HepG2 (cell line): ENCODE measurements around the gene GALNT9. TPM values are rescaled to one million over a fixed set of nuclear protein-coding genes. Genes with fewer than 3 reads are reported as not detected.

ENCODE experiments used
- ATAC-seq: fragments of 200-7000 bp; cut with Tn5 transposase; 3 replicates; pipeline ENCODE4 v1.9.1; 2020; ENCODE audit warnings: mild to moderate bottlenecking, moderate library complexity
- BruUV-seq: library from RNA; stranded (reverse); fragments of 400-500 nt; replicated peaks from 2 replicates; lab custom pipeline; 2021; lab: Mats Ljungman, UMichigan
- CTCF ChIA-PET: fragments of 300-600 bp; formaldehyde crosslinking; extraction: SDS; loops from one replicate; lab custom pipeline; 2021; ENCODE audit warnings: low total read pairs, inconsistent platforms, low intra/inter-chr PET ratio; lab: Yijun Ruan, JAX
- POLR2A ChIA-PET: fragments of 350-600 bp; sonication (Branson Sonifier 250); formaldehyde crosslinking; loops from one replicate; lab custom pipeline; 2020; ENCODE audit warnings: antibody characterized with exemption, inconsistent platforms; lab: Yijun Ruan, JAX
- DNase-seq: peaks from one replicate; pipeline ENCODE4 v3.0.0-alpha.2; 2015; ENCODE audit warnings: low spot score
- FAIRE-seq: peaks from 3 replicates; lab custom pipeline; 2011; peaks lifted over from hg19 to GRCh38; lab: Jason Lieb, UNC
- H2AFZ ChIP-seq: one replicate; pipeline ENCODE4 v1.6.1; 2011; ENCODE audit warnings: low read length, inconsistent platforms
- H3K27ac ChIP-seq: fragments of 300-600 bp; 3 replicates; pipeline ENCODE4 v1.8.0; 2011; ENCODE audit warnings: mixed run types, mild to moderate bottlenecking, mixed read lengths, low read length, inconsistent platforms; ENCODE audit not compliant: insufficient read depth; ENCODE audit errors: extremely low read length
- H3K27me3 ChIP-seq, 2 experiments: fragments of 200-600 bp in 1 of 2; 2 replicates in 1 of 2; 3 replicates in 1 of 2; pipeline versions ENCODE4 v1.6.0 to v1.8.0; 2011; ENCODE audit warnings: low read length in 2 of 2, mild to moderate bottlenecking in 2 of 2, moderate library complexity in 2 of 2, inconsistent platforms in 1 of 2; ENCODE audit not compliant: insufficient read depth in 2 of 2, control insufficient read depth in 1 of 2
- H3K36me3 ChIP-seq, 2 experiments: fragments of 200-600 bp in 1 of 2; replicated peaks in 1 of 2; 2 replicates in 1 of 2; 3 replicates in 1 of 2; pipeline versions ENCODE4 v1.5.1 to v1.8.0; 2011; ENCODE audit warnings: low read length in 2 of 2, inconsistent platforms in 1 of 2; ENCODE audit not compliant: insufficient read depth in 2 of 2, control insufficient read depth in 1 of 2
- H3K4me1 ChIP-seq: 2 replicates; pipeline ENCODE4 v1.5.1; 2012; ENCODE audit warnings: low read length, inconsistent platforms; ENCODE audit not compliant: insufficient read depth
- H3K4me2 ChIP-seq: 2 replicates; pipeline ENCODE4 v1.6.0; 2011; ENCODE audit warnings: low read depth, low read length, inconsistent platforms
- H3K4me3 ChIP-seq, 3 experiments: fragments of 200-600 bp in 1 of 3; sonication (generic), shearing (Covaris generic) in 1 of 3; replicated peaks in 1 of 3; 2 replicates each; pipeline ENCODE4 v1.5.1; 2011 to 2016; ENCODE audit warnings: low read length in 3 of 3, inconsistent platforms in 2 of 3, low read depth in 2 of 3, mild to moderate bottlenecking in 2 of 3, control low read depth in 1 of 3, mixed read lengths in 1 of 3; ENCODE audit not compliant: insufficient read depth in 1 of 3
- H3K79me2 ChIP-seq: one replicate; pipeline ENCODE4 v1.6.1; 2011; ENCODE audit warnings: low read length, inconsistent platforms; ENCODE audit not compliant: insufficient read depth
- H3K9ac ChIP-seq: 2 replicates; pipeline ENCODE4 v1.6.0; 2011; ENCODE audit warnings: mild to moderate bottlenecking, low read depth, low read length, inconsistent platforms; ENCODE audit not compliant: insufficient read depth
- H3K9me3 ChIP-seq: 2 replicates; pipeline ENCODE4 v1.5.1; 2012; ENCODE audit warnings: mild to moderate bottlenecking, low read length
- H4K20me1 ChIP-seq: 2 replicates; pipeline ENCODE4 v1.6.0; 2011; ENCODE audit warnings: inconsistent platforms, mild to moderate bottlenecking, low read length, moderate library complexity; ENCODE audit not compliant: insufficient read depth
- ATAD3A ChIP-seq: sonication (generic); formaldehyde crosslinking; IDR thresholded peaks from 2 replicates; pipeline ENCODE4 v1.4.0; 2020; ENCODE audit warnings: missing genetic modification reagents
- CBX2 ChIP-seq, 2 experiments: fragments of 200-600 bp in 1 of 2; sonication (generic); formaldehyde crosslinking in 1 of 2; IDR thresholded peaks; 2 replicates each; pipeline versions ENCODE4 v1.7.0 to v1.8.1; 2018 to 2022; ENCODE audit warnings: low read depth in 2 of 2, low read length in 1 of 2, mild to moderate bottlenecking in 1 of 2, missing genetic modification reagents in 1 of 2
- NFYC ChIP-seq: IDR thresholded peaks from 2 replicates; pipeline ENCODE4 v1.6.1; 2016; ENCODE audit warnings: missing genetic modification reagents, missing compliant biosample characterization
- NRL ChIP-seq: sonication (generic); formaldehyde crosslinking; IDR thresholded peaks from 2 replicates; pipeline ENCODE4 v1.5.0; 2020; ENCODE audit warnings: missing genetic modification reagents, mild to moderate bottlenecking, moderate library complexity, borderline replicate concordance
- POLR2AphosphoS2 ChIP-seq: IDR thresholded peaks from 2 replicates; pipeline ENCODE4 v1.6.1; 2011; ENCODE audit warnings: low read depth, low read length, improper control_type of control experiment
- RORA ChIP-seq: sonication (generic); formaldehyde crosslinking; IDR thresholded peaks from 2 replicates; pipeline ENCODE4 v1.5.0; 2020; ENCODE audit warnings: mild to moderate bottlenecking, missing genetic modification reagents, moderate library complexity
- RXRB ChIP-seq: IDR thresholded peaks from 2 replicates; pipeline ENCODE4 v1.6.1; 2016; ENCODE audit warnings: borderline replicate concordance, missing genetic modification reagents, missing compliant biosample characterization
- SMAD1 ChIP-seq: sonication (generic); formaldehyde crosslinking; IDR thresholded peaks from 2 replicates; pipeline ENCODE4 v1.4.0; 2020; ENCODE audit warnings: missing genetic modification reagents, low read depth, mild to moderate bottlenecking, borderline replicate concordance
- ZNF333 ChIP-seq: sonication (generic); formaldehyde crosslinking; IDR thresholded peaks from 2 replicates; pipeline ENCODE4 v1.4.0; 2020; ENCODE audit warnings: mild to moderate bottlenecking, missing genetic modification reagents, borderline replicate concordance
- ZNF34 ChIP-seq: sonication (generic); formaldehyde crosslinking; IDR thresholded peaks from 2 replicates; pipeline ENCODE4 v1.4.0; 2020; ENCODE audit warnings: mild to moderate bottlenecking, missing genetic modification reagents, borderline replicate concordance
- WGBS: methylation state at CpG from one replicate; pipeline ENCODE4 v1.1.6; 2017; ENCODE audit warnings: low lambda C conversion rate; 5-methylcytosine and 5-hydroxymethylcytosine counted together
- in situ Hi-C: cut with HindIII; loops from 2 replicates; pipeline ENCODE4 v1.10.0; 2017; ENCODE audit warnings: low pct_unique_long_range_greater_than_20kb; ENCODE audit not compliant: extremely low pct_ligation_motif_present
- intact Hi-C: fragments of 100-400 bp; cut with micrococcal nuclease; formaldehyde crosslinking; loops from one replicate; pipeline ENCODE4 v1.10.0; 2022; ENCODE audit not compliant: unreplicated experiment
- polyA plus RNA-seq, 8 experiments: library from polyadenylated mRNA; depleted of rRNA in 3 of 8; stranded (reverse) in 7 of 8; unstranded in 1 of 8; fragments of >200 nt; fragmentation: Illumina TruSeq in 4 of 8; extraction: Trizol in 4 of 8; gene quantifications; 2 replicates each; pipeline versions ENCODE4 v1.2.1 to v1.2.3, GENCODE V29; 2011 to 2016; ENCODE audit warnings: low read depth in 4 of 8, missing spikeins in 1 of 8, mixed read lengths in 1 of 8; ENCODE audit not compliant: insufficient read depth in 1 of 8
- total RNA-seq, 5 experiments: library from RNA; depleted of rRNA; stranded (reverse); fragments of >200 nt; fragmentation: Illumina TruSeq; extraction: Trizol; gene quantifications; 2 replicates each; pipeline ENCODE4 v1.2.3, GENCODE V29; 2016; ENCODE audit warnings: low read depth in 1 of 5
- TF ChIP-seq, protein P1 (sequence below): sonication (generic); formaldehyde crosslinking; IDR thresholded peaks from 2 replicates; pipeline ENCODE4 v1.4.0; 2020; ENCODE audit warnings: missing genetic modification reagents
- TF ChIP-seq, protein P2 (sequence below): sonication (generic); formaldehyde crosslinking; IDR thresholded peaks from 2 replicates; pipeline ENCODE4 v1.4.0; 2020; ENCODE audit warnings: missing genetic modification reagents

GALNT9 gene
- total and polyA plus RNA-seq, 2 of the 13 experiments (the other 11 are each of a cell fraction or from before 2014, with no cell fraction given), result 0.04 TPM; not detected in 1

GRCh38 chr12:132281038-132281437 is 48.4 kb downstream of the GALNT9 start:
- BruUV-seq, result no TSS peak
- intact Hi-C loops, result no loop called here
- 13% methylated on average over 12 of the region's 19 CpGs for WGBS
- no peak overlapping the region for H2AFZ ChIP-seq
- no peak for DNase-seq
- ChIA-PET CTCF (no interaction called here), POLR2A (no interaction called here)
- no peak overlapping the region for H3K9ac ChIP-seq
- H3K36me3 ChIP-seq, result no peaks in the 10 kb centered on the region
- H4K20me1 ChIP-seq, result peaks cover 3% of the 10 kb centered on the region; the same call in 1 of the 2 replicates
- no peak for ATAC-seq
- no peak for FAIRE-seq
- no peak overlapping the region for H3K27ac ChIP-seq
- TF ChIP-seq ATAD3A (CRISPR knock-in tag) (no peak), RORA (CRISPR knock-in tag) (no peak), POLR2AphosphoS2 (no peak), NFYC (CRISPR knock-in tag) (no peak), NRL (CRISPR knock-in tag) (no peak), RXRB (CRISPR knock-in tag) (no peak), CBX2 (IDR thresholded peaks at IDR 0.05; ENCODE audit: low read depth, low read length) (no peak), CBX2 (CRISPR knock-in tag; IDR thresholded peaks at IDR 0.05; ENCODE audit: low read depth) (no peak), SMAD1 (CRISPR knock-in tag) (no peak), ZNF333 (no peak), ZNF34 (CRISPR knock-in tag) (no peak)
- TF ChIP-seq, protein P1, sequence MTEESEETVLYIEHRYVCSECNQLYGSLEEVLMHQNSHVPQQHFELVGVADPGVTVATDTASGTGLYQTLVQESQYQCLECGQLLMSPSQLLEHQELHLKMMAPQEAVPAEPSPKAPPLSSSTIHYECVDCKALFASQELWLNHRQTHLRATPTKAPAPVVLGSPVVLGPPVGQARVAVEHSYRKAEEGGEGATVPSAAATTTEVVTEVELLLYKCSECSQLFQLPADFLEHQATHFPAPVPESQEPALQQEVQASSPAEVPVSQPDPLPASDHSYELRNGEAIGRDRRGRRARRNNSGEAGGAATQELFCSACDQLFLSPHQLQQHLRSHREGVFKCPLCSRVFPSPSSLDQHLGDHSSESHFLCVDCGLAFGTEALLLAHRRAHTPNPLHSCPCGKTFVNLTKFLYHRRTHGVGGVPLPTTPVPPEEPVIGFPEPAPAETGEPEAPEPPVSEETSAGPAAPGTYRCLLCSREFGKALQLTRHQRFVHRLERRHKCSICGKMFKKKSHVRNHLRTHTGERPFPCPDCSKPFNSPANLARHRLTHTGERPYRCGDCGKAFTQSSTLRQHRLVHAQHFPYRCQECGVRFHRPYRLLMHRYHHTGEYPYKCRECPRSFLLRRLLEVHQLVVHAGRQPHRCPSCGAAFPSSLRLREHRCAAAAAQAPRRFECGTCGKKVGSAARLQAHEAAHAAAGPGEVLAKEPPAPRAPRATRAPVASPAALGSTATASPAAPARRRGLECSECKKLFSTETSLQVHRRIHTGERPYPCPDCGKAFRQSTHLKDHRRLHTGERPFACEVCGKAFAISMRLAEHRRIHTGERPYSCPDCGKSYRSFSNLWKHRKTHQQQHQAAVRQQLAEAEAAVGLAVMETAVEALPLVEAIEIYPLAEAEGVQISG (CRISPR knock-in tag), result no peak
- TF ChIP-seq, protein P2, sequence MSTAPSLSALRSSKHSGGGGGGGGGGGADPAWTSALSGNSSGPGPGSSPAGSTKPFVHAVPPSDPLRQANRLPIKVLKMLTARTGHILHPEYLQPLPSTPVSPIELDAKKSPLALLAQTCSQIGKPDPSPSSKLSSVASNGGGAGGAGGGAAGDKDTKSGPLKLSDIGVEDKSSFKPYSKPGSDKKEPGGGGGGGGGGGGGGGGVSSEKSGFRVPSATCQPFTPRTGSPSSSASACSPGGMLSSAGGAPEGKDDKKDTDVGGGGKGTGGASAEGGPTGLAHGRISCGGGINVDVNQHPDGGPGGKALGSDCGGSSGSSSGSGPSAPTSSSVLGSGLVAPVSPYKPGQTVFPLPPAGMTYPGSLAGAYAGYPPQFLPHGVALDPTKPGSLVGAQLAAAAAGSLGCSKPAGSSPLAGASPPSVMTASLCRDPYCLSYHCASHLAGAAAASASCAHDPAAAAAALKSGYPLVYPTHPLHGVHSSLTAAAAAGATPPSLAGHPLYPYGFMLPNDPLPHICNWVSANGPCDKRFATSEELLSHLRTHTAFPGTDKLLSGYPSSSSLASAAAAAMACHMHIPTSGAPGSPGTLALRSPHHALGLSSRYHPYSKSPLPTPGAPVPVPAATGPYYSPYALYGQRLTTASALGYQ (CRISPR knock-in tag), result no peak
- H3K4me2 ChIP-seq, result no peak overlapping the region
- H3K79me2 ChIP-seq, result no peaks in the 10 kb centered on the region
- H3K4me1 ChIP-seq, result peaks cover 31% of the 10 kb centered on the region
- in situ Hi-C loops, result no loop called here
- no peak overlapping the region for H3K4me3 ChIP-seq
- peaks cover 15 to 85% of the 10 kb centered on the region in 2 experiments; a peak in 4 of 5 replicates for H3K27me3 ChIP-seq
- H3K9me3 ChIP-seq, result no peaks in the 10 kb centered on the region
